ENCODE data around the gene ABHD1.
"Not testable (repeated sequence)": the region's sequence is repeated elsewhere in the genome, so short reads cannot be mapped to it uniquely, and the experiment has no call there.

Gene ABHD1

DNA sequence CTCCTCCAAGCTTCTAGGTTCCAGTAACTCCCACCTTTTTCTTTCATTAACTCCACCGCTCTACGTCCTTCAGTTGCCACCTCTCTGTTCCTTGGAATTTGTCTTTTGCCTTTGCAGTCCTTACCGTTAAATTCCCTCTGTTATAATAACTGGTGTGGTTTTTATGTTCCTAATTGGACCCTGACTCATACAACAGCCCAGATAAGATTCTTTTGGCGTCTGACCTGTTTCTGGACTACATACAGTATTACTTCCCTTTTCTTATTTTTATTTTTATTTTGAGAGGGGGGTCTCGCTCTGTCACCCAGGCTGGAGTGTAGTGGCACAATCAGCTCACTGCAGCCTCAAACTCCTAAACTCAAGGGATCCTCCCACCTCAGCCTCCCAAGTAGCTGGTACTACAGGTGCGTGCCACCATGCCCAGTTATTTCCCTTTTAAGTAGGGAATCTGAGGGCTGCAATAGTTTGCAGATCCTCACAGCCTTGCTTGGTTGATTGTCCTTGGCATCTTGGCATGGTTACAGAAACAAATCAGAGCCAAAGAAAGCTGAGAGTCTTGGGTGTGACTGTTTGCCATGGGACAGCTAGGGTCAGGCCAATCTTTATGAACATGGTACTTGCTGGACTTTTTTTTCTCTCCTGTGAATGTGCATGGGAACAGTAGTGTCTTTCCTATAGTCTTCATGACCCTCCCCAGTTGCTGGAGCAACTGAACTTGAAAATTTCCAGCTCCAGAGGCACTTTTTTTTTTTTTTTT, 47.1 kb downstream of the ABHD1 start:
- DNase-seq, result no peak

- no peak for DNase-seq
Measured at GRCh38 chr2:27171351-27171848, 47.8 kb downstream of the ABHD1 start.

DNA sequence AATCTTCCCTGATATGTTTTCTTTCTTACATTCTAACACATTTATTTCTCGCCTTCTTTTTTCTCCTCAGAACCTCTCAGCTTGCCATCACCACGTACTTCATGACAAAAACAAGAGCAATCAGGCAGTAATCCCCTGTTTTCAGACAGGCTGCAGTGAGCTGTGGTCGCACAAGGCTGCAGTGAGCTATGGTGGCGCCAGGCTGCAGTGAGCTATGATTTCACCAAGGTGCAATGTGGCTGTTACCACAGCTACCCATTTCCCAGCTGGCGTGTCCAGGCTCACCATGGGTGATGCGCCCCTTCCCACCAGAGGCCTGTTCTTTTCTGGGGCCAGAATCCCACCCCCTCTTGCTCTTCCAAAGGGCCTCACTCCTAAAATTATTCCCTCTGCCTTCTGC, 51.0 kb downstream of the ABHD1 start:
- peak; percentile 46 for DNase-seq

DNA sequence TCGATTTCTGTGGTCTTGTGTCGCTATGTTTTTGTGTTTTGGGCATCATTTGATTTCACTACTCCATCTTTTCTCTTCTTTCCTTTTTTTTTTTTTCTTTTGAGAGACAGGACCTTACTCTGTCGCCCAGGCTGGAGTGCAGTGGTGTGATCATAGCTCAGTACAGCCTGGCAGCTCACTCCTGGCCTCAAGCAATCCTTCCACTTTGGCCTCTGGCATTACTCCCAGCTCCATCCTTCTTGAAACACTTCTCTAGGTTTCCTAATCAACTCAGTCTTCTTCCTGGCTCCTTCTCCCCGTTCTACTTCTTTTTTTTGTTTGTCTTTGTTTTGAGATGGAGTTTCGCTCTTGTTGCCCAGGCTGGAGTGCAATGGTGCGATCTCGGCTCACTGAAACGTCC, 51.7 kb downstream of the ABHD1 start:
- DNase-seq, result no peak

DNA sequence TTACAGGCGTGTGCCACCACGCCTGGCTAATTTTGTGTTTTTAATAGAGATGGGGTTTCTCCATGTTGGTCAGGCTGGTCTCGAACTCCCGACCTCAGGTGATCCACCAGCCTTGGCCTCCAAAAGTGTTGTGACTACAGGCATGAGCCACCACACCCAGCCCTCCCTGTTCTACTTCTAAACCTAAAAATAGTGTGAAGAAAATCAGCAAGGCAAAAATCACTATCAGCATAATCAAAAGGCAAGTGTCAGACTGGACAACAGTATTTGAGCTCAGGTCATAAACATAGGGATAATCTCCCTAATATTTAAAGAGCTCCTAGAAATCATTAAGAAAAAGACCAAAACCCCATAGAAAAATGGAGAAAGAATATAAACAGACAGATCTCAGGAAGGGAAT, 52.2 kb downstream of the ABHD1 start:
- not testable (repeated sequence) for DNase-seq

- no peak for DNase-seq
Measured at GRCh38 chr2:27177441-27178351, 54.1 kb downstream of the ABHD1 start.

- DNase-seq, result no peak
Measured at GRCh38 chr2:27178469-27178868, 54.9 kb downstream of the ABHD1 start.

GRCh38 chr2:27179344-27180000, 55.9 kb downstream of the ABHD1 start:
- no peak for DNase-seq

Data from fibroblast of skin of scalp (primary cell).